HUES48 (cell line): ENCODE measurements around the gene SUN2.

Experiments
- H3K27ac ChIP-seq: one replicate; pipeline ENCODE4 v1.7.0; 2013; ENCODE audit warnings: low read depth, low read length, inconsistent platforms
- H3K27me3 ChIP-seq: 2 replicates; pipeline ENCODE4 v1.6.1; 2013; ENCODE audit warnings: mild to moderate bottlenecking, low read length; ENCODE audit not compliant: control insufficient read depth, insufficient read depth
- H3K36me3 ChIP-seq: 2 replicates; pipeline ENCODE4 v1.6.1; 2013; ENCODE audit warnings: low read length; ENCODE audit not compliant: control insufficient read depth, insufficient read depth
- H3K4me1 ChIP-seq: 2 replicates; pipeline ENCODE4 v1.6.1; 2013; ENCODE audit warnings: mild to moderate bottlenecking, low read length; ENCODE audit not compliant: control insufficient read depth, insufficient read depth
- H3K4me3 ChIP-seq: 2 replicates; pipeline ENCODE4 v1.5.1; 2013; ENCODE audit warnings: mild to moderate bottlenecking, low read depth, low read length
- H3K9ac ChIP-seq: 2 replicates; pipeline ENCODE4 v1.6.1; 2013; ENCODE audit warnings: mild to moderate bottlenecking, low read depth, low read length, moderate library complexity
- H3K9me3 ChIP-seq: 2 replicates; pipeline ENCODE4 v1.6.1; 2013; ENCODE audit warnings: low read length; ENCODE audit not compliant: control insufficient read depth, insufficient read depth

Gene SUN2

GRCh38 chr22:38721551-38721950 is 34.2 kb downstream of the SUN2 start:
- H3K9me3 ChIP-seq, result no peaks in the 10 kb centered on the region
- H3K9ac ChIP-seq, result no peak overlapping the region
- H3K36me3 ChIP-seq, result peaks cover 94% of the 10 kb centered on the region

GRCh38 chr22:38720350-38720749 is 35.4 kb downstream of the SUN2 start:
- no peak overlapping the region for H3K9ac ChIP-seq
- H3K36me3 ChIP-seq, result peaks cover 94% of the 10 kb centered on the region
- no peaks in the 10 kb centered on the region for H3K27me3 ChIP-seq
- no peak overlapping the region for H3K27ac ChIP-seq
- H3K4me1 ChIP-seq, result no peaks in the 10 kb centered on the region
- no peak overlapping the region for H3K4me3 ChIP-seq
- no peaks in the 10 kb centered on the region for H3K9me3 ChIP-seq

More at GRCh38 chr22:38721551-38721950, 34.2 kb downstream of the SUN2 start:
- Histone ChIP-seq H3K27me3 (no peaks in the 10 kb centered on the region), H3K4me1 (no peaks in the 10 kb centered on the region), H3K27ac (no peak overlapping the region), H3K4me3 (no peak overlapping the region)

- Histone ChIP-seq H3K9me3 (no peaks in the 10 kb centered on the region), H3K4me3 (no peak overlapping the region), H3K9ac (no peak overlapping the region), H3K4me1 (no peaks in the 10 kb centered on the region), H3K27ac (no peak overlapping the region), H3K27me3 (no peaks in the 10 kb centered on the region), H3K36me3 (peaks cover 87% of the 10 kb centered on the region)
Observed at GRCh38 chr22:38719196-38719595, 36.6 kb downstream of the SUN2 start.

- peaks cover 79% of the 10 kb centered on the region for H3K36me3 ChIP-seq
- H3K9ac ChIP-seq, result no peak overlapping the region
- H3K4me3 ChIP-seq, result no peak overlapping the region
- no peak overlapping the region for H3K27ac ChIP-seq
- peaks cover 2% of the 10 kb centered on the region for H3K4me1 ChIP-seq
- H3K27me3 ChIP-seq, result no peaks in the 10 kb centered on the region
- no peaks in the 10 kb centered on the region for H3K9me3 ChIP-seq
Observed at GRCh38 chr22:38718414-38718813, 37.4 kb downstream of the SUN2 start.

- no peak overlapping the region for H3K27ac ChIP-seq
- H3K36me3 ChIP-seq, result peaks cover 68% of the 10 kb centered on the region
- no peak overlapping the region for H3K4me3 ChIP-seq
- H3K27me3 ChIP-seq, result no peaks in the 10 kb centered on the region
- H3K4me1 ChIP-seq, result peaks cover 11% of the 10 kb centered on the region
- no peaks in the 10 kb centered on the region for H3K9me3 ChIP-seq
- no peak overlapping the region for H3K9ac ChIP-seq
Observed at GRCh38 chr22:38717244-38717643, 38.6 kb downstream of the SUN2 start.

- no peaks in the 10 kb centered on the region for H3K27me3 ChIP-seq
- peaks cover 14% of the 10 kb centered on the region for H3K4me1 ChIP-seq
- no peak overlapping the region for H3K9ac ChIP-seq
- no peak overlapping the region for H3K27ac ChIP-seq
- peaks cover 64% of the 10 kb centered on the region for H3K36me3 ChIP-seq
- H3K9me3 ChIP-seq, result no peaks in the 10 kb centered on the region
- H3K4me3 ChIP-seq, result no peak overlapping the region
Observed at GRCh38 chr22:38716826-38717225, 39.0 kb downstream of the SUN2 start.

GRCh38 chr22:38716271-38716670 is 39.5 kb downstream of the SUN2 start:
- Histone ChIP-seq H3K4me3 (no peak overlapping the region), H3K9me3 (no peaks in the 10 kb centered on the region), H3K9ac (no peak overlapping the region), H3K36me3 (peaks cover 58% of the 10 kb centered on the region), H3K27me3 (no peaks in the 10 kb centered on the region), H3K27ac (no peak overlapping the region), H3K4me1 (peaks cover 14% of the 10 kb centered on the region)

- H3K27ac ChIP-seq, result no peak overlapping the region
- H3K9me3 ChIP-seq, result no peaks in the 10 kb centered on the region
- H3K4me1 ChIP-seq, result peaks cover 14% of the 10 kb centered on the region
- H3K36me3 ChIP-seq, result peaks cover 55% of the 10 kb centered on the region
- no peaks in the 10 kb centered on the region for H3K27me3 ChIP-seq
- no peak overlapping the region for H3K9ac ChIP-seq
- no peak overlapping the region for H3K4me3 ChIP-seq
Observed at GRCh38 chr22:38715852-38716251, 39.9 kb downstream of the SUN2 start.

- no peaks in the 10 kb centered on the region for H3K27me3 ChIP-seq
- H3K9ac ChIP-seq, result no peak overlapping the region
- H3K36me3 ChIP-seq, result peaks cover 55% of the 10 kb centered on the region
- peaks cover 14% of the 10 kb centered on the region for H3K4me1 ChIP-seq
- no peak overlapping the region for H3K27ac ChIP-seq
- no peaks in the 10 kb centered on the region for H3K9me3 ChIP-seq
- no peak overlapping the region for H3K4me3 ChIP-seq
Observed at GRCh38 chr22:38715176-38715764, 40.5 kb downstream of the SUN2 start.

- Histone ChIP-seq H3K27me3 (no peaks in the 10 kb centered on the region), H3K4me3 (no peak overlapping the region), H3K36me3 (peaks cover 58% of the 10 kb centered on the region), H3K9ac (no peak overlapping the region), H3K9me3 (no peaks in the 10 kb centered on the region), H3K4me1 (peaks cover 18% of the 10 kb centered on the region), H3K27ac (no peak overlapping the region)
Observed at GRCh38 chr22:38713921-38714320, 41.9 kb downstream of the SUN2 start.

GRCh38 chr22:38712486-38713207 is 43.2 kb downstream of the SUN2 start:
- Histone ChIP-seq H3K9me3 (no peaks in the 10 kb centered on the region), H3K9ac (no peak overlapping the region), H3K27ac (peak overlapping the region; percentile 21), H3K4me1 (peaks cover 25% of the 10 kb centered on the region), H3K36me3 (peaks cover 46% of the 10 kb centered on the region), H3K4me3 (no peak overlapping the region), H3K27me3 (no peaks in the 10 kb centered on the region)
